Measurements from ENCODE around the gene KCTD1.

The KCTD1 gene

DNA sequence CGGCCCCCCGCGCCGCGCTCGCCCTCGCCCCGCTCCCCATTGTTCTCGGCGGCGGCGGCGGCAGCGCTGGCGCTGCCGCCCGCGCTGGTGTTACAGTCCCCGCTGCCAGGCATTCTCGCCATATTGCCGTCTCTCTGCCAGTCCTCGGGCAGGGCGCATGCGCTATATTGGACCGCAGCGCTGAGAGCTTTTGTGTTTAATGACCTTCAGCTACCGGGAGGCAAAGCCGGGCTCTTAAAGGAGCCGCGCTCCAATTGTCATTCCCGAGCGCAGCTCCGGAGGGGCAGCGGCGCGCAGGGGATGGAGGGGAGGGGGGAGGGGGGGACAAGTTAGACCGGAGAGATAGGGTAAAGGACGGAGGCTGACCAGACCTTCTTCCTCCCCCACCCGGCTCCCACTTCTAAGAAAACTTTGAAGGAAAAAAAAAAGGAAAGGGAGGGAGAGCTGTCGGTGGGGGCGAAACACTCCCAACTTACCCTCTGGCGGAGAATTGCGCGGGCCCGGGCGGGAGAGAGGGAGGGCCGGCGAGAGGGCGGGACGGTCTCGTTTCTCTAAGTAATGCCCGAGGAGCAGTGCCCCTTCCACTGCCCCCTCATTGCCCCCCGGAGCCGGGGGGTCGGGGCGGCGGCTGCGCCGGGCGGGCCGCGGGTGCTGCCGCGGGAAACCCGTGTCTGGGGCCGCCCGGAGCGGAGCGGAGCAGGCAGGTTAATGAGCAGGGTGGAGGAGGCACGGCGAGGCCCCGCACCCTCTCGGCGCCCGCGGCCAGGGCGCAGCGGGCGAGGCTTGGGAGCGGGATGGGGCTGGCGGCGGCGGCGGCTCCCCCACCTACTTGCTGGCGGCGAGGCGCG lies at the start of gene KCTD1:
Gene KCTD1 (minus strand): TSS at position 139 of the 848 bp plus-strand sequence. CDS start 17 bp downstream, at position 122.
- peak; percentile 79 for DNase-seq (ENCODE audit: low read depth)

DNA sequence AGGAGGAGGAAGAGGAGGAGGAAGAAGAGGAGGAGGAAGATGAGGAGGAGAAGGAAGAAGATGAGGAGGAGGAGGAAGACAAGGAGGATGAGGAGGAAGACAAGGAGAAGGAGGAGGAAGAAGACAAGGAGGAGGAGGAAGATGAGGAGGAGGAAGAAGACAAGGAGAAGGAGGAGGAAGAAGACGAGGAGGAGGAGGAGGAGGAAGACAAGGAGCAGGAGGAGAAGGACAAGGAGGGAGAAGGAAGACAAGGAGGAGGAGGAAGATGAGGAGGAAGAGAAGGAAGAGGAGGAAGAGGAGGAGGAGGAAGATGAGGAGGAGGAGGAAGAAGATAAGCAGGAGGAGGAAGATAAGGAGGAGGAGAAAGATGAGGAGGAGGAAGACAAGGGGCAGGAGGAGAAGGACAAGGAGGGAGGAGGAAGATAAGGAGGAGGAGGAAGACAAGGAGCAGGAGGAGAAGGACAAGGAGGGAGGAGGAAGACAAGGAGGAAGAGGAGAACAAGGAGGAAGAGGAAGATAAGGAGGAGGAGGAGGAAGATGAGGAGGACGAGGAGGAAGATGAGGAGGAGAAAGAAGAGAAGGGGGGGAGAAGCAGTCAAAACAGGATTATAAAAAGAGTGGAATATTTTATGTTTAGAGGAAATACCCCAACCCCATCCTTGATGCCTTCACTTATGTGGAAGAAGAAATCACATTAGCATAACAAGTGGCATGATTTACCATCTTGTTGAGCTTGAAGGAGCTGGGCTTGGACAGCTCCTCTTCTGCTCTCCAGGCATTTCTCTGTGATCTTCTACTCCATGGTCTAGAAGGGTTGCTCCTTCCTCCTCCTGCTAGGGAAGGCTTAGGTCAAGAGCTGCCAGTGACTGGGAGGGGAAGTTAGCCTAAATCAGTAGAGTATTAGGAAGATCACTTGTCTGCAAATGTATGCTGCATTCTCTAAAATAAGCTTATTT lies 45.3 kb upstream of the KCTD1 start:
- no peak for DNase-seq (ENCODE audit: low read depth)

DNA sequence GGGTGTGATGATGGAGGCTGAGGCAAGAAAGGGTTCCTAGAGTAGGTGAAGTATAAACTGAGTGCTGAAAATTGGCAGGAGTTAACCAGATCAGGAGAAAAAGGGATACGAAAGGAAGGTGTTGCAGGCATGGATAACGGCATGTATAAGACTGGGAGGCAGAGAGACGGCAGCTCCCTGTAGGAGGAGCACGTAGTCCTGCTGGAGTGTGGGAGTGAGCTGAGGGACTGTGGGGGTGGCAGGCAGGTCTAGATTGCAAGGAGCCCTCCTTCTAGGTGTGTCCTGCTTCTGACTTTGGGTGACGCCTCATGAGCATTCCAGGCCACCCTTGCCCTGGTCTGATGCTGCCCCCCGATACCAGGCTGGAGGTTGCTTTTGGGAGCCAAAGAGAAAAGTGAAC lies 36.4 kb upstream of the KCTD1 start:
- no peak for DNase-seq (ENCODE audit: low read depth)

DNA sequence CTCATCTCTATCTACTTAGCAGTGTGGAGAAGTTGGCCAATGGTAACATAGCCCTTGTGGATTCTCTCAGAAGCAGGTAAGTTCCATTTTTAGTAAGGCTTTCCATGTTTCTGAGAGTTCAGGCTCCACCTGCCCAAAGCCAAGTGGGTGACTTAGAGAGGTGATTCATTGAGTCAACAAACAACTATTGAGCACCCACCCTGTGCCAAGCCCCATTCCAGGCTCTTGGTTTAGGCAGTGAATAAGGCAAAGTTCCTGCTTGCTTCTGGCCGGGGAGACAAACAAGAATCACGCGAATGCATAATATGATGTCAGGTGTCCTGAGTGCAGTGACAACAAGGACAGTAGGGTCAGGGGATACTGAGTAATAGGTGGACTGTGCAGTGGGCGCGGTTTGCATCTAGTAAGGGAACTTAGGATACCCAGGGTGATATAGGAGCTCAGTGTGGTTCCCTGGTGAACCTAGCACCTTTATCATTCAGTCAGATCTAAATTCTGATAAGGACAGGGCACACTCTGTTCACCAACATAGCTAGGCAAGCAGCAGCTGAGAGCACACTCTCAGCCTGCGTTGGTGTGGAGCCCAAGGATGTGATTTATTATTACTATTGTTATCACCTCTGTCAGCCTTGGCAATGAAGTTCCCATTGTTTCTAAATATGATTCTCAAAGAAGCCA lies 31.7 kb upstream of the KCTD1 start:
- DNase-seq (ENCODE audit: low read depth) = no peak

DNA sequence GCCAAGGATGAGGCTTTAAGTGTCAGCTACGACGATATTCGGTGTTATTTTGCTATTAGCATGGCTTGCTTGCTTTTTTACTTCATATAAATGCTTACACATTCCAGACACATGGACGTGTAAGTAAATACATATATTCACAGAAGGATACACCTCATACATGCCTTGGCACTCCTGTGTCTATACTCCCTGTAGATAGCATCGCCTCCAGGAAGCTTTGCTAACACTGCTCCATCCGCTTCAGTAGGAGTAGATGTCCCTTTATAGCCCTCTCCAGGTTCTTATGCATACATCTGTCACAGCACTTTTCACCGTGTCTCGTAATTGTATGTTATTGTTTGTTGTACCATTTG lies 27.5 kb upstream of the KCTD1 start:
- no peak for DNase-seq (ENCODE audit: low read depth)

DNA sequence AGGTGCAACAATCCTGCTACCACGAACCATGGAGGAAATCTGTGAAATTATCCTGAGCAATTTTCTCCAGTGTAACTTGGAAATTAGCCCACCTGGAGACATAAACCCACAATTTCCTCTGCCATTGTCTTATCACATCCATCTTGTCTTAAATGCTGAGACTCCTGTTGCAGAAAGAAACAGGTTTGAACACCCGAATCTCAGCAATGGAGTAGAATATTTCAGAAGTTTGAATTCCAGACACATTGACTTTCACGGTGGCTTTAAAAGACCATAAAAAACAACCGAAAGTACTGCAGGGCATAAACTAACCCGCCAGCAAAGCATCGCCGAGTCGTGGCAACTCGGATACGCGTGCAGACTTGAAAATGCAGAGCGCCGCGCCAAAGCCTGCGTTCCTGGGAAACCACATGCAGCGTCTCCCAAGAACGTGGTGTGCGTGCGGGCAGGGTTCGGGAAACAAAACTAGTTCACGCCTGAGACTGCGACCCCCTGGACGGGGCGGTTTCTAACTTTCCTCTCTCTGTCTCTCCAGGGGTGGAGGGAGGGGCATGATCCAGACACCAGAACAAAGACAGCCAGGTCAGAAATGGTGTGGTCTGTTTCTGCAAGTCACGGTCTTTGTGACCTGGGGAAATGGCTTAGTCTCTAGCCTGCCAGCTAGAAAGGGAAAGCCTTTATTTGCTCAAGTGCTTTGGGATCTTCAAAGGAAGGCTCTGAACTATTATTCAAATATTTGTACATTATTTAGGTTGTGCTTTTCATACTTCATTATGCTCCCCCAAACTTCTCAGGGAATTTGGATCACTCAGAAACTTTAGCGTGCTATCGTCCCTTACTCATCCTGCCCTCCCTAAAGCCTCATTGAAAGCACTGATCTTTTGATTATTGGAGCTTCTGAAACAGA lies 26.9 kb upstream of the KCTD1 start:
- peak; percentile 46 for DNase-seq (ENCODE audit: low read depth)

DNA sequence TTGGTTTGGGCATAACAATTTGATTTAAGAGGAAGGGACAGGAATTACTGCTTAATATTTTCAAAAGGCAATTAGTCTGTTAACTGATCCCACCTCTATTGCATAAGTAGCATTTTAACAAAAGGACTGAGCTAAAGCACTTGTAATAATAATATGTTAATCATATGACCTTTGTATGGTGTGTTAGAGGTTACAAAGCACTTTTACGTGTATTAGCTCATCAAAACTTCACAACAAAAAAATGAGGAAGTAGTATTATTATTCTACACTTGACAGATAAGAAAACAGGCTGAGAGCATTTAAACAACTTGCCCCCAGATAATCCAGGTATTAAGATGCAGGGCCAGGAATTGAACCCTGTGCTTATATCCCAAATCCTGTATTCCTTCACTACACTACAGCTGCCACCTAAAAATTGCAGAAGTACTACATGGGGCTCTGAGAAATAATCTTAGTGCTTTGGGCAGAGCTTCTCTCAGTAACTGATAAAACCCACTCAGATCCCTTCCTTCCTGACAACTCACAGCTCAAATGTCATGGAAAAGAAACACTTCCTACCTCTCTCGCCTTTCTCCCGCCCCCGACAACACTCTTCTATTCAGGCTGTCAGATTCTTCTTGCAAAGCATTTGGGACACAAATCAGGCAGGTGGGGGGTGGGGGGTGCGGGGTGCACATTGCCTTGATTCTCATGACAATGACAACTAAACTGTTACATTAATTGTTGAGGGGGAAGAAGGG lies 20.7 kb upstream of the KCTD1 start:
- DNase-seq (ENCODE audit: low read depth) = no peak

DNA sequence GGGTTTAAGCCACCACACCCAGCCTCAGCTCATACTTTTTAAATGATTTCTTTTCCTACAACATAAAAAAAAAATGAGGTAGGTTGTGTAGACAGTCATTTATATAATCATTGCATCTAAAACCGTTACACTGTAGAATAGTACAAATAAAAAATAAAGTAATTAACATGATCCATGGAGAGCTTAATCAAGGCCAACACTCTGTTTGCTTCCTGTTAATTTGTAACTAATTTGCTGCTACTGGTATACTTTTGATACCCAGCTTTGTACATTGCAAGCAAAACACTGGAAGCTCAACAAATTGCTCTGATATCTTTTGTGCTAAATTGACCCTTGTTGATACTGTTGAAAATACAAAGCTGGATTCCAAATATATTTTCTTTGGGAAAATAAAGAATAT lies 20.2 kb upstream of the KCTD1 start:
- DNase-seq (ENCODE audit: low read depth) = no peak

DNA sequence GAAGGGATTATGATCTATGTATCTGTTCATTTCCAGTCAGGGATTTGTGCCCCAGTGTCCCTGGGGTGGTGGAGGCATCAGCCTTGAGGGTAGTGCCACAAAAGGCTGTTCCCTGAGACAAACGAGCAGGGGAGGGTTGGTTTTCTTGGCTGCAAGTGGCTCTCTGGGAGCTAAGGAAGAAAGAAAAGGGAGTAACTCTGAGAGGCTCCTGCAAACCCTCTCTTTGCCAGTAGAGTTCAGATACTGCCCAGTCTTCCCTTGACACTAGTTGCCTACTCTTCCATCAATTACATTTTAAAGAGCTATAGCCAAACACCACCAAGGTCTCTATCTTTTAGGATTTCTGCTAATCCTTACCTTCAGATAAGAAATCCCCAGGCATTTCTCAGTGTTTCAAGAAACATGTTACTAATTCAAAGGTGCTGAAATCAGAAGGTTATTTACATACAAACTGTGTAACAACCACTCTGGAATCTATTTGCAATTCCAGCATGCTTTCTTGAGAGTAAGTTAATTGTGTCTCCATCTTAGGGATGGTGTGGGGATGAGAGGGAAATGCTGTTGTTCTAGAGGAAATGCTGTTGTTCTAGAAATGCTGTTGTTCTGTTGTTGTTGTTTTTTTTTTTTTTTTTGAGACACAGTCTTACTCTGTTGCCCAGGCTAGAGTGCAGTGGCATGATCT lies 18.7 kb upstream of the KCTD1 start:
- DNase-seq (ENCODE audit: low read depth) = no peak

DNA sequence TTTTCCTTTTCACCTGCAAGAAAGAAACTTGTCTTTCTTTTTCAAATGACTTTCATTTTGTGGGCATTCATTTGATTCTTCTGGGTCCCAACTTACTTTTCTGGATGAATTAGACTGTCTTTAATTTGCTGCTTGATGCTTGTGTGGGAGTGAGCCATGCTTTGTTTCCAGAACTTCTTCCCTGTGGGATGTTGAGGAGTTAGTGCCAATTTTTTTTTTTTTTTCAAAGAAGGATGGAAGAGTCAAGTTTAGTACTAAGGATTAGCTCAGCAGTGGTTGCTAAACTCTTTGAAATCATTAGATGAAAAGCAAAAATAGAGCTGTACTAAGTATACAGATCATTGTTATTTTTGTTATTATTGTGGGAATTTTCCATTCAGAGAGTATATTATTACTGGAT lies 17.2 kb upstream of the KCTD1 start:
- DNase-seq (ENCODE audit: low read depth) = no peak

DNA sequence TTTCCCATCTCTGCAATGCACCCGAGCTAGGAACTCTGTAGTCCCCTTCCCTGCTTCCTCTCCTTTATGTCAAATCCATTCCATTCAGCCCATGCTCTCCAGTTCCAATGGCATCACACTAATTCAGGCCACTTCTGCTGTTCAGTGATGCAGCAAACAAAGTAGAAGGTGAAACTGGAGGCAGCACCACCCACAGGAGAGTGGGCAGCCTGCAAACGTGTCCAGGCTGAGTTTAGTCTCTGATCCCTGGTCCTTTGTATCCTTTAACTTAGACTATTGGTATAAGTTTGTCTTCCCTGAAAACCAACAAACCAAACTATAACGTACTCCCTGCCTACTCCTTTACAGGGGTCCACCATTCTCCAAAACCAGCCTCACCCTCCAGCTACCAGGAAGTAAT lies 14.7 kb upstream of the KCTD1 start:
- no peak for DNase-seq (ENCODE audit: low read depth)

DNA sequence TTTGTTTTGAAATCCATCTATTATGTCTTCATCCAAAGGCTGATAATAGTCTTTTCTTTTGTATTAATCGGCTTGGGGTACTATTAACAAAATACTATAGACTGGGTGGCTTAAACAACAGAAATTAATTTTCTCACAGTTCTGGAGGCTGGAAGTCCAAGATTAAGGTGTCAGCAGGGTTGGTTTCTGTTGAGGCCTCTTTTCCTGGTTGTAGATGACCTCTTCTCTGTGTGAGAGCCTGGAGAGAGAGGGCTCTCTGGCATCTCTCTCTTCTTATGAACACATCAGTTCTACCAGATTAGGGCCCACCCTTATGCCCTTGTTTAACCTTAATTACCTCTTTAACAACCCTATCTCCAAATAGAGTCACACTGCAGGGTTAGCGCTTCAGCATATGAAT lies 14.2 kb upstream of the KCTD1 start:
- DNase-seq (ENCODE audit: low read depth) = no peak

DNA sequence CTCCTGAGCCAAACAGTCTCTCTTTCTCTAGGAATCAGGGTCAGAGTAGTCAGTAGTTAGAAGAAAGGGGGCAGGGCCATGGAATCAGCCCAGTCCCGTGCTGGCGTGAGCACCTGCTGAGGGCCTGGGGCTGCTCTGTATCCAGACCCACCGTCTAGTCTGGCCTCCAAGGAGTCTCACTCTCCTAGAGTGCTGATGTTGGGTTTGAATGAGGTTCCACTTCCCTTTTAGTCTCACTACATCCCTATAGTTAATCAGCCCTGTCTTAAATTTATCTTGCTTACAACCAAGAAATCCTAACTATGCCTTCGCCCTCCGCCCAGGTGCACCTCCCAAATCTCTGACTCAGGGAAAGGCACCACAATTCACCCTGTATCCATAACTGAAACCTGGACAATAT lies 13.4 kb upstream of the KCTD1 start:
- no peak for DNase-seq (ENCODE audit: low read depth)

DNA sequence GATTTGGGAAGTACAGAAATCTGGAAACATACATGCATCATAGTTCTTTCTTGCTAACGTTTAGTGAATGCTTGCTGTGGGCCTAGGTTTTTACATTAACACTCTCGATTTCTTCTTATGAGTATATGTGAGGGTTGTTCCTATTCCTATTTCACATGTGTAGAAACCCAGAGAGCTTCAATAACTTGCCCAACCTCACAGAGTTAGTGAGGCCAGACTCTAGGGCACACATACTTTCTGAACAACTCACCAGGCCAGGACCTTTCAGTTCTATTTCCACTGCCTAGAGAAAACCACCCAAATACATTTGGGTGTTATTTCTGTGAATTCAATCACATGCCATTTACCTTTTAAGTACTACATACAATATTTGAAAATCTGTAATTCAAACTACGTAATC lies 8.2 kb upstream of the KCTD1 start:
- peak; percentile 62 for DNase-seq (ENCODE audit: low read depth)

DNA sequence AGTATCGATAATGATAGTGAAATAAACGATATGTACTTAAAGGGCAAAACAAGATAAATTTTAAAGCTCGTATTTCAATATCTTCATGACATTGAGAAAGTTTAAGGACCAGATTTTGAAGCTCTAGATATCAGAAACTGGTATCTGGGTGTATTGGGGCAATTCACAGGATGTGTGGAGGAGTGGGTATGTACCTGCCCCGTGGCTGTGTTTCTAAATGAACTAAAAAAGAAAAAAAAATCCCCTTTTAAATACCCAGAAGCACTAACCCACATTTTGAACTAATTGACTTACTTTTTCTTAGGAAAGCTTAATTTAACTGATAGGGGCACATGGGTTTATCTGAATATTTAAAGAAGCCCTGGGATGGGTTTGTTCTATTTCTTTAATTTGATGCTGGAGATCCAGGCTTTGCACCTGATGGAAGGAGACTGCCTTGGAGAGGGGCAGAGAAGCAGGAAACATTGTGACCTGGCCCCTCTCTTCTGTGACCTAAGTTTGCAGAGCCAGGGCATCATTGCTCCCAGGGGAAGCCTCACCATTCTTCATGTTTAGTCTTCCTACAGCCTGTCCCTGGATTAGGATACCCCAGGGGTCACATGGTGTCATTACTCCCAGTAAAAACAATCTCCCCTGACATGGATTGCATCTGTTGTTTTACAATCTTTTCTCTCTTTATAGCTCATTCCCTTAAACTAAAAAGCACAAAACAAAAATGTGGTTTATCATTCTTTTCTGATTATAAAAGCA lies 7.6 kb upstream of the KCTD1 start:
- no peak for DNase-seq (ENCODE audit: low read depth)

DNA sequence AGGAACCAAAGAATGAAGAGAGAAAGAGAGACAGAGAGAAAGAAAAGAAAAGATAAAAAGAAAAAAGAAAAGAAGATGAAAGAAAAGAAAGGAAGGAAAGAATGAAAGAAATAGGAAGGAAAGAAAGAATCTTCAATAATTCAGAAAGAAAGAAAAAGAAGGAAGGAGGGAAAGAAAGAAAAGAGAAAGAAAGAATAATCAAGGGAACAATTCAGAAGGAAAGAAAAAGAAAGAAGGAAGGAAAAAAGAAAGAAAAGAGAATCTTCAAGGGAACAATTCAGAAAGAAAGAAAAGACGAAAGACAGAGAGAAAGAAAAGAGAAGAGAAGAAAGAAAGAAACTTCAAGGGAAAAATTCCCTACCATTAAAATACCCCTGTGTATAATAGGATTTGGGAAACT lies 5.6 kb upstream of the KCTD1 start:
- DNase-seq (ENCODE audit: low read depth) = no peak

DNA sequence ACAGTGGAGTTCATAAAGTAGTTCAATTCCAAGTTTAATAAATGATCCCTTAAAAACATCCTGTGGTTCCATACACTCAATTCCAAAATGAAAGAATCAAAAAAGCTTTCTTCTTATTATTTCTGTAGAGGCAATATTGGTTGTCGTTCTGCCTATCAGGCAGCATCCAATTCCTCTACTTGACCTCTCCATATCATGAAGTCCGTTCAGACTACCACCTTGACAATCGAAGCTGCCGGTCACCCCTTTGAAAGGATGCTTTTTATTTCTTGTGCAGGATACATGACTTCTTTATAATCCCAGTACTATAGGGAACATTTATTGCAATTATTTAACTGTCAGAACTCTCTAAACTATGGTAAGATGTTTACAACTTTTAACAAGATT lies 3.3 kb upstream of the KCTD1 start:
- no peak for DNase-seq (ENCODE audit: low read depth)

DNA sequence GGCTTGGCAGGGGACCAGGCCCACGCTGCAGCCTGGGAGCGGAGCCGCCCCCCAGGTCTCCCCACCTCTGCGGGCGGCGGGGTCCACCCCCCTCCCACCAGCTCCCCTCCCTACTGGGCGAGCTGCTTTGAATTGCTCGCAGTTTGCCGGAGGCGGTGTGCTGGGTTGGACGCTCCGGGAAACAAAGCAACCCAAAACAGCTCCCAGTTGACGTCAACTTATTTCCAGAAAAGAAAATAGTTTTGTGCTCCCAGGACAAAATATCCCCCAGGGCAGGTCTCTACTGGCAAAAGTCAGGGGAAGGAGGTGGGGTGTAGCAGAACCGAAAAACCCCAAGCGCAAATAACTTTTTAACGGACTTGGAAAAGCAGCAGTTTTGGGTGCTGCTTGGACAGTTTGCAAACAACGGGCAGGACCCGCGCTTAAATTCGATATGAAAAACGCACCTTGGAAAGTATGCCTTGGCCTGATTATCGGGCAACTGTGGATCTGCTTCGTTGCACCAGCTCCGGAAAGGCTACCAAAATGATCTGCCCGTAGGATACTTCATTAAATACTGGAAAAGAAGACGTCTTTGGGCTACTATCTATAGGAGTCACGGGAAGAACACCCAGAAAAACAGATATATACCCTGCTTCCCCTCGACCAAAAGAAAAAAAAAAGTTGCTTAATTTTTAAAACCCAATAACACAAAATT lies 2.8 kb upstream of the KCTD1 start:
- DNase-seq (ENCODE audit: low read depth) = no peak

Data from fibroblast of gingiva (primary cell).